Adipose tissue (tissue), 3 donors: ENCODE data around the gene GAK. TPM values are rescaled to one million over a fixed set of nuclear protein-coding genes. Genes with fewer than 3 reads are reported as not detected.

Source experiments
- H3K27ac ChIP-seq: one replicate; pipeline ENCODE4 v1.5.1; 2013; ENCODE audit warnings: low read depth, low read length
- WGBS, 3 donors: extraction: QIAGEN DNeasy Blood & Tissue Kit; methylation state at CpG; one replicate each; pipeline ENCODE4 v1.1.7; 2013; 5-methylcytosine and 5-hydroxymethylcytosine counted together
- polyA plus RNA-seq, 3 donors: library from polyadenylated mRNA; stranded (reverse); fragments of 200-250 nt; gene quantifications; one replicate each; pipeline ENCODE4 v1.2.3, GENCODE V29; 2013
- donor health status: healthy with polysubstance abuse.
- donor health status: Bipolar disorder and iron deficiency.
- donor health status: healthy.

Gene GAK
- polyA plus RNA-seq, 3 donors, result 75.2 to 90.3 (median 77.5) TPM

DNA sequence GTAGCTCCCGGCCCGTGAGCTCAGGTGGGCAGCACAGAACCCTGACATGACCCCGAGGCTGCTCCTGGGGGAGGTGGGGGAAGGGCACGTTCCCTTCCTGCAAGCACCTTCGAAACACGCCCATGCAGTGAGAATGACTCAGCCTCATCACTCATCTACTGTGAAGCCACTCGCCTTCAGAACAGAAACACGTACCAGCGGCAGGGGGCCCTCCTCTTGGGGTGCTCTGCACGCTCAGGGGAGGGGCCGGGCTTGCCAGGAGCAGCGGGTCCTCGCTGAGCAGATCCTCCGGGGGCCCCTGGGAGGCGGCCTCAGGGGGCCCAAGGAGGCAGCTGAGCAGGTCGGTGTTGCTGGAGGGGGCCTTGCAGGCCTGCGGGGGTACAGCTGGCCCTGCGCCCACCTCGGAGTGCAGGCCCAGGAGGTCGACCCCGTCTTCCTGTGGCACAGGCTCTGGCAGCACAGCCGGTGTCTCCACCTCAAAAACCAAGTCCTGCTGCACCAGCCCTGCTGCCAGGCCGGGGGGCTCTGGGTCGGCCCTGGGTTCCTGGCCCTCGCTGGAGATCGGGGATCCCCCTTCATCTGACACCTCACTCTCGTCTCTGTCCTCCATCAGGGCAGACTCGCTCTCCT lies 65.2 kb downstream of the GAK start:
- 91 to 92% (median 91%) methylated on average over 26 to 28 of the region's 28 CpGs for WGBS, 3 donors
- no peak overlapping the region for H3K27ac ChIP-seq

DNA sequence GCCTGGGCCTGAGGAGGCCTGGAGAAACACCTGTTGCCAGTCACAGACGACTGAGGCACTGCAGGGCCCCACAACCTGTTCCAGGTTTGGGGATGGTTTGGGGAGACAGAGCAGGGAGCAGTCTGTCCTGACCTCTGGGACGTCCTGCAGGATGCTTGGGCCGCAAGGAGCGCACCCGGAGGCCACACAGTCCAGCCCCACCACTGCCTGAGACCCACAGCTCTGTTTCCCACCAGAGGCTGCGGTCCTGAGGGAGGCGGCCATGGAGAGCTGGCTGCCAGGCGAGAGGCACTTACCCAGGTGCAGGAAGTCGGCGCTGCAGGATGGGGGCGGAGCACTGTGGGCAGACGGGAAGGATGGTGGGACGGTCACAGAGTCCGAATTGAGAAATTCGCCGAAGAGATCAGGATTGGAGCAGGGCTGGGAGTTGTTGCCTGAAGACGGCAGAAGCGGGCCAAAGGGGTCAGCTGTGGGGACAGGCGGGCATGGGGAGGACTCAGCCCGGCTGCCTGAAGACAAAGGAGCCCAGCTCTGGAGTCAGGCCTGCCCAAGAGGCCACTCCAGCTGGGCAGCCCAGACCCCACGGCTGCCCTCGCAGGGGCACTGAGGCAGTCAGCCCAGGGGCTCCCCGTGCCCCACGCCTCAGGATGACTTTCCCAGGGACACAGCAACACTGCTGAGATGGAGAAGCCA lies 65.9 kb downstream of the GAK start:
- 90 to 97% (median 93%) methylated on average over 24 of the region's 24 CpGs for WGBS, 3 donors
- H3K27ac ChIP-seq, result no peak overlapping the region

DNA sequence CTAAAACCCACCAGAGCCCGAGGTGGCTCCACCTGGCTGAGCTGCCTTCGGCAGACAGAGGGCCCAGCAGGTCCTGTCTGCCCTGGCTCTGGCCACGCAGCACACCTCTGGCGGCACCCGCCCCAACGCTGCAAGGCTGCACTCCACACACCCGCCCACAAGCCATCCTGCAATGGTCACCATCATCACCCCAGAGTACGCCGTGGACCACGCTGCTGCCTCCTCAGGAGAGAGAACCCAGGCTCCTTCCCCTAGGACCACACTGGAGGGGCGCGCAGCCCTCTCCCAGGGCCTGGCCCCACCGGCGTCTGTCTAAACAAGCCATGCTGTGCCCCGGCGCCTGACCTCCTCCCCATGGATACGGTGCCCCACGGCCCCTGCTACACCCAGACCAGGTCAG lies 66.5 kb downstream of the GAK start:
- 91 to 97% (median 95%) methylated on average over 17 to 18 of the region's 18 CpGs for WGBS, 3 donors

DNA sequence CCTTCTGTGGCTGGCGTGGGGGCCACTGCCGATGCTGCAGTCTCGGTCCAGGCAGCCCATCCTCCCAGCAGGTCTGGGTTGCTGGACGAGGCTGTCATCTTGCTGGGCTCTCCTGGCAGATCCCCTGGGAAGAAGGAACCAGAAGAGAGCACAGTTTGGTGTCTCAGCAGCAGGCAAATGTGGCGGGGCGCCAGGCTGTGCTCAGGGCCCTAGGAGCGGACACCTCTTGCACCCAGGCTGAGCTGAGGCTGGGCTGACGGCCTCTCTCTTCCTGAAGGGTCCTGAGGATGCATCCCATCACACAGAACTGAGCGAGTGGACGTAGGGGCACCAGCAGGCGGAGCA lies 67.0 kb downstream of the GAK start:
- WGBS, 3 donors, result 96 to 98% (median 97%) methylated on average over 11 of the region's 11 CpGs

More for the DNA sequence above, 66.5 kb downstream of the GAK start:
- H3K27ac ChIP-seq, result no peak overlapping the region

DNA sequence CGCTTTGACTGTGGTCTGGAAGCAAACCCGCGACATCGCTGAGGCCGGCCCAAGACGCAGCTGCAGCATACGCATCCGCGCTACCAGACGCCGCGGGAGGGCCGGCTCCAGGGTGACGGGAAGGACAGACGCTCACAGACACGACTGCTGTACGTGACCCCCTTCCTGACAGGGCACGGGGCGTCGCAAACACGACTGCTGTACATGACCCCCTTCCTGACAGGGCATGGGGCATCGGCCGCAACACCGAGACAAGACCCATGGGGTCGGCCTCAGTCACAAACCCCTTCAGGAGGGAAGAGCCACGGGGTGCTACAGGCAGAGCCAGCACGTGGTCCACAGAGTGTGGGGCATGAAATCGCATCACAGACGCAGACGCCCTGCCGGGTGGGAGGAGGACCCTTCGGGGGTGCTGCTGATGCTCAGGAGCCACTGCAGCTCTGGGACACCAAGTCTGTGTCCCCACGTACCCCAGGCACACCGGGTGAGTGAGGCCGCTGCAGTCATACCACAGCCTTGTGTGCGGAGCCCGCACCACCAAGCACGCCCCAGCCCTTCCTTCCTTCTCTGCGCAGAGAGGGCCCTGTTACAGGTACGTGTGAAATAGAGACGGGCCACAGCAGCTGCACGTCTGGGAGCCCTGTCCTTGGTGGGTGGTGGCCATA lies 67.5 kb downstream of the GAK start:
- 96 to 97% (median 96%) methylated on average over 40 to 42 of the region's 42 CpGs for WGBS, 3 donors
- no peak overlapping the region for H3K27ac ChIP-seq

More for the DNA sequence above, 67.0 kb downstream of the GAK start:
- no peak overlapping the region for H3K27ac ChIP-seq

DNA sequence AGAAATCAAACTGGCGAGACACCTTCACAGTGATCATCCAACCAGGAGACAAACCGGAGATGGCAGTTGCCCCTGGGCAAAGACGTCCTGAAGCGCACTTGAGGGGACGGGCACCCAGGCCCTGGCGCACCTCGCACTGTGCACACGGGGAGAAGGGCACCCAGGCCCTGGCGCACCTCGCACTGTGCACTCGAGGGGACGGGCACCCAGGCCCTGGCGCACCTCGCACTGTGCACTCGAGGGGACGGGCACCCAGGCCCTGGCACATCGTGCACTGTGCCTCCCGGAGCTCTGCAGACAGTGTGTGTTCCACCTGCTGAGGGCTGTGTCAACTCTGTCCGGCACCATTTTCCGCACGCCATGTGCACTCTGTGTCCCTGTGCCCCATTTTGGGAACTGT lies 71.6 kb downstream of the GAK start:
- WGBS, 3 donors, result 95 to 97% (median 95%) methylated on average over 21 of the region's 21 CpGs
- H3K27ac ChIP-seq, result no peak overlapping the region

DNA sequence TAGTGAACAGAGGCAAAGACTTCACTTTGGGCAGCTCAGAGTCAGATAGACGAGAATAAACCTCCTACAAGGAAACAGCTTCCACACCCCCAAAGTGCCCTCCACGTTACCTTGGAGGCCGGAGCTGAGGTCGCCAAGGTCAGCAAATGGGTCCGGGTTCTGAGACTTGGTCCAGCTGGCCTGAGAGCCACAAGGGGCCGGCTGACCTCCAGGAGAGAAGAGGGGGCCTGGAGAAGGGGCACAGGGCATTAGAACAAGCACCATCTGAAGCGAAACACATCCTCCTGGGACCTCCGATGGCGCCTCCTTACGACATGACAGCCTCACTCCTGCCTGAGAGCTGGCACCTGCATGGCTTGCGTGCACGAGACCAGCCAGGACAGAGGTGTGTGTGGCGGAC lies 72.6 kb downstream of the GAK start:
- WGBS, 3 donors, result 94 to 97% (median 95%) methylated on average over 13 of the region's 13 CpGs
- H3K27ac ChIP-seq, result no peak overlapping the region

DNA sequence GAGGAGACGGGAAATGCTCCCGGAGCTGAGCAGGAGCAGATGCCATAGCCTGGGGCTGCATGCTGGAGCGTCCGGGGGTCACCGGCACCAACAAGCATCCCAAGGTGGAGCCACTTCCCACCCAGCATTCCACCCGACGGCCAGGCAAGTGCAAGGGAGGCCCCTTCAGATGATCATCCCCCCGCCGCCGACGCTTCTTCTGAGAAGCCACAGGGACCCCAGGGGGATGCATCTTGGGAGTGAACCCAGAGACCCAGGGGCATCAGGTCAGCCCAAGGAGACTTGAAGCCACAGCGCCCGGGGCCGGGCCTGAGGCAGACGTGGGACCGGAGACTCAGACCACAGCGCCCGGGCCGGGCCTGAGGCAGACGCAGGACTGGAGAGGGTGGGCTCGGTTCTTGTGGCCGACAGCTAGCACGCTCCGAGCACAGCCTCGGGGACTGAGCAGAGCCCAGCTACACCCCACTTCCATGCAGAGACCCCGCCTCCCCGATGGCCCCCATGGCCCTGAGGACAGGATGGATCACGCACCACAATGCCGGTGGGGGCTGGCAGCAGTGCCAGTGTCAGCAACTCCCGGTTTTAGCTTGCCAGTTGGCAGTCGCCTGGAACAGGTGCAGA lies 73.2 kb downstream of the GAK start:
- 95 to 96% (median 95%) methylated on average over 31 of the region's 31 CpGs for WGBS, 3 donors
- no peak overlapping the region for H3K27ac ChIP-seq

DNA sequence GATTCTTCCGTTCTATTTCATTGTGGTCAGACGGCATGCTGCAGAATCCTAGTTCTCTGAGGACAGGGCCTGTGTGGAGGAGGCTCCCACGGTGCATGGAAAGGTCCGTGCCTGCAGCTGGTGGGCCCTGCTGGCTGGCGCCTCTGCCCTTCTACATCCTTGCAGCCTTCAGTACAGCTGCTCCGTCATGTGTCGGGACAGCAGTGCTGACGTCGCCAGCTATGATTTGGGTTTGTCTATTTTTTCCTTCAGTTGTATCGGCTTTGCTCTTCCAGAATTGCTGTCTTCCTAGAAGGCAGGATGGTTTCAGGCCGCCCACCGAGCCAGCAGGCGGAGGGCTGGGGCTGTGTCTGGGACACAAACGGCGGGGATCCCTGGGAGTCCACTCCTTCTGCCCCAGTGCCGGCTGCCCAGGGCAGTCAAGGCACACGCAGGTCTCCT lies 74.1 kb downstream of the GAK start:
- H3K27ac ChIP-seq, result no peak overlapping the region
- 93 to 97% (median 95%) methylated on average over 15 to 17 of the region's 17 CpGs for WGBS, 3 donors

DNA sequence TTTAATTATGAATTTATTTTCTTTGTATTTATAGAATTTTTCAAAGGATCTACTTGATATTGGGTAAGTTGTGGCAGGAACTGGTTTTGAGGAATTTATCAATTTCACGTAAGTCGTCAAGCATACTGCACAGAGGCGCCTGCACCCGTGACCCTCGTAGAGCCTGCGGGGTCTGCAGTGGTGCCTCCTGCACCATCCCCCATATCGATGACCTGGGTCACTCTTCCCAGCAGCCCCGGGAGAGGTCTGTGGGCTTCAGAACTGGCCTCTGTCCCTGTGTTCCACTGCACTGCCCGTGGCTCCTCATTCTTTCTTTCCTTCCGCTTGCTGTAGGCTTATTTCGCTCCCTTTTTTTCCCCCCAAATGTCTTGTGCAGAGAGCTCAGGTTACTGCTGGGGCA lies 74.7 kb downstream of the GAK start:
- no peak overlapping the region for H3K27ac ChIP-seq
- WGBS, 3 donors, result 93 to 95% (median 95%) methylated on average over 11 of the region's 11 CpGs

DNA sequence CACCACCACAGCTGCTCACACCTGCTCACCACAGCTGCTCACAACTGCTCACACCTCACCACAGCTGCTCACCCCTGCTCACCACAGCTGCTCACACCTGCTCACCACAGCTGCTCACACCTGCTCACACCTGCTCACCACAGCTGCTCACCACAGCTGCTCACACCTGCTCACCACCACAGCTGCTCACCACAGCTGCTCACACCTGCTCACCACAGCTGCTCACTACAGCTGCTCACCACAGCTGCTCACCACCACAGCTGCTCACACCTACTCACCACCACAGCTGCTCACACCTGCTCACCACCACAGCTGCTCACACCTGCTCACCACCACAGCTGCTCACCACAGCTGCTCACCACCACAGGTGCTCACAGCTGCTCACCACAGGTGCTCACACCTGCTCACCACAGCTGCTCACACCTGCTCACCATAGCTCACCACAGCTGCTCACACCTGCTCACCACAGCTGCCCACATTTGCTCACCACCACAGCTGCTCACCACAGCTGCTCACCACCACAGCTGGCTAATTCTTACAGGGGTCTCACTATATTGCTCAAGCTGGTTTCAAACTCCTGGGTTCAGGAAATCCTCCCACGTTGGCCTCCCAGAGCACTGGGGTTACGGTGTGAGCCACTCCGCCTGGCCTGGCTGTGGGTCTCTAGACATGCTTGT lies 75.8 kb downstream of the GAK start:
- WGBS, 3 donors, result 84 to 95% (median 86%) methylated on average over 3 of the region's 3 CpGs
- H3K27ac ChIP-seq, result no peak overlapping the region

DNA sequence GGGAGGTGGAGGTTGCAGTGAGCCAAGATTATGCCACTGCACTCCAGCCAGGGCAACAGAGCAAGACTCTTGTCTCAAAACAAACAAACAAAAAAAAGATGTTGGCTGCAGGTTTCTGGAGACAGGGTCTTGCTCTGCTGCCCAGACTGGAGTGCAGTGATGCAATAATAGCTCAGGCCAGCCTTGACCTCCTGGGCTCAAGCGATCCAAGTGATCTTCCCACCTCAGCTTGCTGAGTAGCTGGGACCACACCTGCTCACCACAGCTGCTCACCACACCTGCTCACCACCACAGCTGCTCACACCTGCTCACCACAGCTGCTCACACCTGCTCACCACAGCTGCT lies 76.3 kb downstream of the GAK start:
- no peak overlapping the region for H3K27ac ChIP-seq
- 0 to 46% (median 42%) methylated on average over 1 of the region's 1 CpG for WGBS, 3 donors

DNA sequence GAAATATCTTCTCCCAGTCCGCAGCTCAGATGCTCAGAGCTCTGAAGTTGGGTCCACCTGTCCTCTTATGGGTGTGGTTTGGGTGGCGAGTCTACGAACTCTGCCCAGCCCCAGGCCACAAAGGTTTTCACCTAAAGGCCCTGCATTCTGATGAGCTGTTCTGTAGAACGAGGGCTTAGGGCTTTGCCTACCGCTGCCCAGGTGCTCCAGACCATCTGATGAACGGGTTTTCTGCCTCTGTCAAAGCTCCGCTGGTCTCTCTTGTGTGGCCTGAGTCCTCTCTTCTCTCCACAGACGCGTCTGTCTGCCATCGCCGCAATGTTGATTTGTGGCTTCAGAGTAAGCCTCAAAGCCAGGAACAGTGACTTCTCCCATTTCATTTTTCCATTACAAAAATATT lies 77.8 kb downstream of the GAK start:
- 89 to 94% (median 93%) methylated on average over 11 of the region's 11 CpGs for WGBS, 3 donors
- no peak overlapping the region for H3K27ac ChIP-seq

DNA sequence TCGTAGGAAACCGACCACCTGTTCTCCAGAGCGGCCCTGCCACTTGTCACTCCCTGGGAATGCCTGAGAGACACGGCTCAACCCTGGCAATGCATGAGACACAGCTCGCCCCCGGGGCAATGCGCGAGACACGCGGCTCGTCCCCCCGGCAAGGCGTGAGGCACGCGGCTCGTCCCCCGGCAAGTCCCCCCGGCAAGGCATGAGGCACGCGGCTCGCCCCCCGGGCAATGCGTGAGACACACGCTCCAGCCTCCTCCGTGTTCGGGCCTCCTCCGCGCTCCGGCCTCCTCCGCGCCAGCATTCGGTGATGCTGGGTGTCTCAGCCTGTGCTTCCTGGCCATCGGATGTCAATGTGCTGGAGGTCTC lies 78.7 kb downstream of the GAK start:
- no peak overlapping the region for H3K27ac ChIP-seq
- 93 to 96% (median 96%) methylated on average over 33 of the region's 33 CpGs for WGBS, 3 donors

DNA sequence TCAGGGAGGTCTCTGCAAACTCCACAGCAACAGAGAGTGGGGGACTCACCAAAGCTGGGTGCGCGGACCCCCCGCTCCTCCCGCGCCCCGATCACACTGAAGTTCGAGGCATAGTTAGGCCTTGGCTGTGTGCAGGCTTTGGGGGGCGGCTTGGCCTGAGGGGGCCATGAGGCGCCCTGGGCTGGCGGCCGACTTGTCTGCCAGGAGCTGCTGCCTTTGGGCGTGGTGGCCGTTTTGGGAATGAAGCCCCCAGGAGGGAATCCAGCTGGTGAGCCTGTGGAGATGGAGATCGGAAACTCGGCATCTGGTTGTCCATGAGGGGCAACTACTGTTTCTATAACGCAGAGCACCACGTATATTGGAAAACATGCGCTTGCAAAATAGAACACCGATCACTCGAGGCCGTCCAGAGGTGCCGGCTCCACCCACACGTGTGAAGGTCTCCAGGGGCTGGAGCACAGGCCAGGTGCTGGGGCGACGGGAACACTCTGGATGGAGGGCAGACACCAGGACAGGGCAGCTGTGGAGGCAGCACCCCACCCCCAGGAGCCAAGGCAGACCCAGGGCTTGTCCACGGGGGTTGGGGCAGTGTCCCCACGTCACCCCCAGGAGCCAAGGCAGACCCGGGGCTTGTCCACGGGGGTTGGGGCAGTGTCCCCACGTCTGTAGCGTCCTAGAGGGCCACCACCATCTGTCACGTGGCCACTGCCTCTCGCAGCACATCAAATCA lies 80.2 kb downstream of the GAK start:
- 95 to 96% (median 96%) methylated on average over 32 to 33 of the region's 33 CpGs for WGBS, 3 donors
- H3K27ac ChIP-seq, result no peak overlapping the region

DNA sequence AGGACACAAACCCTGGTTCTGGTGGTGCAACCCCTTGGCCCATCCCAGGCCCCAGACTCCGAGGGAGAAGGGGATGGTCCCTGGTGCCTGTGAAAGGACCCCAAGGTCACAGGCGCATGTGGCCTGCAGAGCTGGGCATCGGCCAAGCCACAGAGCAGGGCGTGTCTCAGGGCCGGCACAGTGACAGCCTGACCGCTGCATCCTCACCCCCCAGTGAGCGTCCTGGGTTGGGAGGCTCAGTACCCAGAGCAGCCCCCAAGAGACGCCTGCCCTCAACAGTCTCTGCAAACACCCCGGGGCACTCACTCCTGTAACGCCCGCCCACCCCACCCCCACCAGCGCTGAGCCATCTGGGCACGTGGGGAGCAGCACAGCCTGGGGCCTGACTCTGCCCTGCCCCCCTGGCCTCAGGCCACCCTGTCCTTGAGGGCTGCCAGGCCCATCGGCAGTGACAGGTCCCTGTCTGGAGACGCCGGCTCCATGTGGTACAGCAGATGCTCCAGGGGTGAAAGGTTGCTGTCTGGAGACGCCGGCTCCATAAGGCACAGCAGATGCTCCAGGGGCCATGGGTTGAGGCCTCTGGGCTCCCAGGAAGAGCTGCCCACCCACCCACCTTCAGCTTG lies 81.7 kb downstream of the GAK start:
- no peak overlapping the region for H3K27ac ChIP-seq
- 84 to 86% (median 85%) methylated on average over 18 of the region's 18 CpGs for WGBS, 3 donors

DNA sequence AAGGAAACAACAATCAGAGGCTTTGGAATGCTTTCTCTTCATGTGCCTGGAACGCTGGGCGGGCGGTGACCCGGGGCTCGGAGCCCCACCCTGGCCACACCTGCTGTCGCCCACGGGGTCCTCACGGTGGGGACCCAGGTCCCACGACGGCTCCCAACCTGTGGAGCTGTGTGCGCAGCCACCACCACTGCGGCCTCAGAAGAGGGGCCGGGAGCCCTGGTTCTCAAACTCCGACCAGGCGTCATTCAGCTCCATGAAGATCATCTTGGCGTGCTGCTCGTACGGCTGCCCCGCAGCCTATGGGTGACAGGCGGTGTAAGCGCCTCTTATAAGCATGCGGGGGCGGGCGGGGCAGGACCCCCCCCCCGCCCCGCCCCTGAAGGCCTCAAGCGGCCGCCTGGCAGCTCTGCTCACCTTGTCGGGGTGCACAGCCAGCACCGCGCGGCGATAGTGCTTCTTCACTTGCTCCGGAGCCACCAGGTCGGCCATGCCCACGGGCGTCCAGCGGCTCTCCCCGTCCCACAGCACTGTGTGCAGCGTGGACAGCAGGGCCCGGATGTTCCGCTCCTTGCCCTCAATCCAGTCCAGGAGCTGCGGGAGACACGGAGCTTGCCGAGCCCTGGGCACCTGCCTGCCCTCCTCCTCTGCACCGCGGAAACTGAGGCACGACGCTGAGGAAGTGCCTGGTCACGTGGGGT lies 82.5 kb downstream of the GAK start:
- H3K27ac ChIP-seq, result no peak overlapping the region
- 93 to 96% (median 94%) methylated on average over 49 to 50 of the region's 50 CpGs for WGBS, 3 donors
